T-helper 17 cell (primary cell): Measurements from ENCODE around the gene AGR2. TPM values are rescaled to one million over a fixed set of nuclear protein-coding genes. Genes with fewer than 3 reads are reported as not detected.

Source experiments
- ATAC-seq: fragments of 150-1000 bp; cut with Tn5 transposase; 2 replicates; pipeline ENCODE4 v1.10.0; 2021; ENCODE audit warnings: mild to moderate bottlenecking, moderate library complexity
- DNase-seq, 3 donors: peaks; one replicate each; pipeline versions ENCODE4 v3.0.0 to v3.0.0-alpha.2; 2020 to 2021
- H3K9me3 ChIP-seq: one replicate; pipeline ENCODE4 v1.7.0; 2013; ENCODE audit warnings: low read length, mild to moderate bottlenecking; ENCODE audit not compliant: control insufficient read depth, poor library complexity, severe bottlenecking
- H3K27ac Mint-ChIP-seq: one replicate; pipeline ENCODE4 v1.8.0; 2022; ENCODE audit warnings: mild to moderate bottlenecking, moderate library complexity, mixed read lengths
- H3K27me3 Mint-ChIP-seq: one replicate; pipeline ENCODE4 v1.8.0; 2022; ENCODE audit warnings: mixed read lengths
- H3K36me3 Mint-ChIP-seq: one replicate; pipeline ENCODE4 v1.8.0; 2022; ENCODE audit warnings: low read depth, mixed read lengths
- H3K4me1 Mint-ChIP-seq: one replicate; pipeline ENCODE4 v1.8.0; 2022; ENCODE audit warnings: mild to moderate bottlenecking, mixed read lengths
- H3K4me3 Mint-ChIP-seq: one replicate; pipeline ENCODE4 v1.8.0; 2022; ENCODE audit warnings: mild to moderate bottlenecking, moderate library complexity, mixed read lengths
- total RNA-seq, 4 donors: library from RNA in 2 of 4; stranded (reverse) in 2 of 4; gene quantifications; one replicate each; pipeline ENCODE4 v1.2.3 and lab custom pipeline; 2022 to 2026

AGR2 gene
- total RNA-seq, 2 donors from 2014 or later: not detected

- Mint-ChIP-seq H3K4me1 (no peaks in the 10 kb centered on the region), H3K27me3 (peaks cover 19% of the 10 kb centered on the region), H3K4me3 (no peak overlapping the region), H3K27ac (no peak overlapping the region), H3K36me3 (no peaks in the 10 kb centered on the region)
- ATAC-seq: no peak
- no peaks in the 10 kb centered on the region for H3K9me3 ChIP-seq
- DNase-seq: no peak
Observed at GRCh38 chr7:16838386-16838785, 33.6 kb upstream of the AGR2 start.

- H3K9me3 ChIP-seq: no peaks in the 10 kb centered on the region
- H3K27ac Mint-ChIP-seq: no peak overlapping the region
- no peaks in the 10 kb centered on the region for H3K36me3 Mint-ChIP-seq
- H3K27me3 Mint-ChIP-seq: peaks cover 17% of the 10 kb centered on the region
- H3K4me3 Mint-ChIP-seq: no peak overlapping the region
- ATAC-seq: no peak
- H3K4me1 Mint-ChIP-seq: no peaks in the 10 kb centered on the region
- no peak for DNase-seq
Observed at GRCh38 chr7:16836481-16836880, 31.7 kb upstream of the AGR2 start.

- Mint-ChIP-seq H3K4me1 (no peaks in the 10 kb centered on the region), H3K4me3 (no peak overlapping the region), H3K36me3 (no peaks in the 10 kb centered on the region), H3K27me3 (peaks cover 9% of the 10 kb centered on the region), H3K27ac (no peak overlapping the region)
- no peak for ATAC-seq
- H3K9me3 ChIP-seq: no peaks in the 10 kb centered on the region
- DNase-seq: no peak
Observed at GRCh38 chr7:16833373-16833772, 28.6 kb upstream of the AGR2 start.

- Mint-ChIP-seq H3K27me3 (peaks cover 4% of the 10 kb centered on the region), H3K4me3 (no peak overlapping the region), H3K27ac (no peak overlapping the region), H3K36me3 (no peaks in the 10 kb centered on the region), H3K4me1 (no peaks in the 10 kb centered on the region)
- no peaks in the 10 kb centered on the region for H3K9me3 ChIP-seq
- DNase-seq (no peak), ATAC-seq (no peak)
Observed at GRCh38 chr7:16826060-16826459, 21.3 kb upstream of the AGR2 start.

GRCh38 chr7:16822029-16822428 lies 17.2 kb upstream of the AGR2 start:
- Mint-ChIP-seq H3K27ac (no peak overlapping the region), H3K27me3 (peaks cover 5% of the 10 kb centered on the region), H3K4me1 (no peaks in the 10 kb centered on the region), H3K36me3 (no peaks in the 10 kb centered on the region), H3K4me3 (no peak overlapping the region)
- no peak for DNase-seq
- H3K9me3 ChIP-seq: no peaks in the 10 kb centered on the region
- ATAC-seq: no peak

GRCh38 chr7:16818732-16819131 lies 13.9 kb upstream of the AGR2 start:
- H3K27me3 Mint-ChIP-seq: peaks cover 22% of the 10 kb centered on the region
- no peak for DNase-seq
- H3K27ac Mint-ChIP-seq: no peak overlapping the region
- ATAC-seq: no peak
- H3K36me3 Mint-ChIP-seq: no peaks in the 10 kb centered on the region
- H3K4me1 Mint-ChIP-seq: no peaks in the 10 kb centered on the region
- H3K4me3 Mint-ChIP-seq: no peak overlapping the region
- H3K9me3 ChIP-seq: no peaks in the 10 kb centered on the region

GRCh38 chr7:16817536-16817935 lies 12.7 kb upstream of the AGR2 start:
- no peaks in the 10 kb centered on the region for H3K9me3 ChIP-seq
- H3K27me3 Mint-ChIP-seq: peaks cover 22% of the 10 kb centered on the region
- no peak overlapping the region for H3K27ac Mint-ChIP-seq
- DNase-seq (no peak), ATAC-seq (no peak)
- no peaks in the 10 kb centered on the region for H3K36me3 Mint-ChIP-seq
- H3K4me3 Mint-ChIP-seq: no peak overlapping the region
- H3K4me1 Mint-ChIP-seq: no peaks in the 10 kb centered on the region

- Mint-ChIP-seq H3K4me1 (no peaks in the 10 kb centered on the region), H3K27me3 (peaks cover 22% of the 10 kb centered on the region), H3K27ac (no peak overlapping the region), H3K4me3 (no peak overlapping the region), H3K36me3 (no peaks in the 10 kb centered on the region)
- DNase-seq: no peak
- no peak for ATAC-seq
- H3K9me3 ChIP-seq: no peaks in the 10 kb centered on the region
Observed at GRCh38 chr7:16816824-16817223, 12.0 kb upstream of the AGR2 start.

- Mint-ChIP-seq H3K36me3 (no peaks in the 10 kb centered on the region), H3K4me1 (no peaks in the 10 kb centered on the region), H3K27me3 (peaks cover 19% of the 10 kb centered on the region), H3K27ac (no peak overlapping the region), H3K4me3 (no peak overlapping the region)
- no peaks in the 10 kb centered on the region for H3K9me3 ChIP-seq
- no peak for DNase-seq
- ATAC-seq: no peak
Observed at GRCh38 chr7:16815001-16815400, 10.2 kb upstream of the AGR2 start.

GRCh38 chr7:16813232-16813616 lies 8.4 kb upstream of the AGR2 start:
- no peak for DNase-seq
- Mint-ChIP-seq H3K4me3 (no peak overlapping the region), H3K27me3 (peaks cover 29% of the 10 kb centered on the region), H3K36me3 (no peaks in the 10 kb centered on the region), H3K27ac (no peak overlapping the region), H3K4me1 (no peaks in the 10 kb centered on the region)
- no peak for ATAC-seq
- no peaks in the 10 kb centered on the region for H3K9me3 ChIP-seq

- ATAC-seq (no peak), DNase-seq (no peak)
- H3K27me3 Mint-ChIP-seq: peaks cover 33% of the 10 kb centered on the region
- H3K36me3 Mint-ChIP-seq: peaks cover 3% of the 10 kb centered on the region
- H3K4me1 Mint-ChIP-seq: no peaks in the 10 kb centered on the region
- no peaks in the 10 kb centered on the region for H3K9me3 ChIP-seq
- no peak overlapping the region for H3K27ac Mint-ChIP-seq
- no peak overlapping the region for H3K4me3 Mint-ChIP-seq
Observed at GRCh38 chr7:16812542-16813231, 7.9 kb upstream of the AGR2 start.

GRCh38 chr7:16811551-16811950 lies 6.8 kb upstream of the AGR2 start:
- no peak for ATAC-seq
- no peak overlapping the region for H3K27ac Mint-ChIP-seq
- no peak overlapping the region for H3K4me3 Mint-ChIP-seq
- H3K27me3 Mint-ChIP-seq: peaks cover 37% of the 10 kb centered on the region
- H3K9me3 ChIP-seq: no peaks in the 10 kb centered on the region
- H3K36me3 Mint-ChIP-seq: peaks cover 3% of the 10 kb centered on the region
- H3K4me1 Mint-ChIP-seq: no peaks in the 10 kb centered on the region
- DNase-seq: no peak

- peaks cover 33% of the 10 kb centered on the region for H3K27me3 Mint-ChIP-seq
Observed at GRCh38 chr7:16810573-16810972, 5.8 kb upstream of the AGR2 start.

GRCh38 chr7:16810112-16810511 lies 5.3 kb upstream of the AGR2 start:
- Mint-ChIP-seq H3K36me3 (peaks cover 3% of the 10 kb centered on the region), H3K4me1 (no peaks in the 10 kb centered on the region), H3K4me3 (no peak overlapping the region), H3K27me3 (peaks cover 29% of the 10 kb centered on the region), H3K27ac (no peak overlapping the region)
- no peak for ATAC-seq
- no peaks in the 10 kb centered on the region for H3K9me3 ChIP-seq
- DNase-seq: no peak

More at GRCh38 chr7:16810573-16810972, 5.8 kb upstream of the AGR2 start:
- no peak for ATAC-seq
- H3K9me3 ChIP-seq: no peaks in the 10 kb centered on the region
- no peak overlapping the region for H3K27ac Mint-ChIP-seq
- H3K36me3 Mint-ChIP-seq: peaks cover 3% of the 10 kb centered on the region
- H3K4me1 Mint-ChIP-seq: no peaks in the 10 kb centered on the region
- H3K4me3 Mint-ChIP-seq: no peak overlapping the region
- DNase-seq: no peak
